Bronchial smooth muscle cell (primary cell): ENCODE measurements around the gene CSNK2A1. TPM values are rescaled to one million over a fixed set of nuclear protein-coding genes. Genes with fewer than 3 reads are reported as not detected.

Source experiments
- total RNA-seq: library from RNA; depleted of rRNA; stranded (reverse); fragments of >200 nt; gene quantifications from 2 replicates; pipeline ENCODE4 v1.2.1, GENCODE V29; 2014

The CSNK2A1 gene
- 74.7 and 78.2 TPM in 2 replicates for total RNA-seq

GRCh38 chr20:543369-544152 is at the start of gene CSNK2A1:
Gene CSNK2A1 (minus strand): TSS chr20:543790. CDS start chr20:508551, 35,239 bp downstream.

DNA sequence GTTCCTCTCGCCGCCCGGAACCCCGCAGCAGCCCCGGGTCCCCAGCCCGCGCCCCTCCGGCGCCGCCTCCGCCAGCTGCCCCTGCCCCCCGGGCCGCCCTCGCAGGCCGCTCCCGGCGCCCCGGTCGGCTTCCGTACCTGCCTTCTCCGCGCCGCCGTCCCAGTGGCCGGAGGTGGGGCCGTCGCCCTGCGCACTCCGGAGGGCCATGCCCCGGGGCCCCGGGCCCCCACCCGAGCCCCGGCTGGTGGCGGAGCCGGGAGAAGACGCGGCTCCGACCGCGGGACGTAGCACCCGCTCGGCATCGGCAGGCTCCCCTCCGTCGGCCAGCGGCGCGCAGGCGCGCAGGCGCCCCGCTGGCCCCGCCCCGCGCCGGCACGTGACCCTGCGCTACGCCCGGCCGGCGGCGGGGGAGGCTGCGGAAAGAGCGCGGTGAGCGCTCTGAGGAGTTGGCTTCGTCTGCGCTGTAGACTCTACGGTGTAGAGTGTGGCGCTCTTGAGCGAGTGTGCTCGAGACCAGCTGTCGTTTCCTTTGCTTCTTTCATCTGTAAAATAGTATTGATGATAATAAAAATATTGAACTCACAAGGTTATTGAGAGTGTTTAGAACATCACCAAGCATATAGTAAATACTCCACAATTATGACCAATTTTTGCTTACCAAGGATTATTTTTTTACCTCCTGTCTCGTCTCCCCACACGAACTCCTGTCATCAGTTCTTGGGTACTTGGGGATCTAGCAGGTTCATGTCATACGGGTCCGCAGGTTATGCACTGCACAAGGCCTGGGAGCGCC is 81.2 kb downstream of the CSNK2A1 start, which contains the start of gene TBC1D20:
Gene TBC1D20 (minus strand): TSS at position 335 of the 793 bp plus-strand sequence. CDS start 128 bp downstream, at position 207.

Other genes with a start within 250 kb of the CSNK2A1 start
- 12.1 TPM in 2 replicates for gene ZCCHC3, start 246.2 kb downstream of the CSNK2A1 start, total RNA-seq
- gene SOX12, start 218.2 kb downstream of the CSNK2A1 start, total RNA-seq, result 3.1 and 4.1 TPM in 2 replicates
- gene NRSN2, start 196.7 kb downstream of the CSNK2A1 start, total RNA-seq, result 25.2 and 26.2 TPM in 2 replicates
- gene TRIB3, start 163.0 kb downstream of the CSNK2A1 start, total RNA-seq, result 16.1 and 64.2 TPM in 2 replicates
- 52.3 and 55.4 TPM in 2 replicates for gene RBCK1, start 135.5 kb downstream of the CSNK2A1 start, total RNA-seq
- 21.6 and 33.9 TPM in 2 replicates for gene TBC1D20, start 81.3 kb downstream of the CSNK2A1 start, total RNA-seq
- gene TCF15, start 66.5 kb upstream of the CSNK2A1 start, total RNA-seq, result under 0.01 TPM in 1 of 2 replicates, not detected in the other
- 48.5 and 85.9 TPM in 2 replicates for gene SRXN1, start 109.4 kb upstream of the CSNK2A1 start, total RNA-seq
- gene SCRT2, start 132.0 kb upstream of the CSNK2A1 start, total RNA-seq, result not detected in 2 replicates
- gene SLC52A3, start 224.7 kb upstream of the CSNK2A1 start, total RNA-seq, result not detected in 2 replicates